AG04450 (cell line): ENCODE results near the gene PES1. TPM values are rescaled to one million over a fixed set of nuclear protein-coding genes. Genes with fewer than 3 reads are reported as not detected.
"Not testable (repeated sequence)": the region's sequence is repeated elsewhere in the genome, so short reads cannot be mapped to it uniquely, and the experiment has no call there.

Experiments used
- CTCF ChIA-PET: fragments of 300-600, 350-600 bp; formaldehyde crosslinking; extraction: SDS; loops from one replicate; lab custom pipeline; 2022; ENCODE audit warnings: antibody characterized with exemption, inconsistent platforms; lab: Charles Lee
- POLR2A ChIA-PET: fragments of 350-600 bp; formaldehyde crosslinking; extraction: SDS; loops from one replicate; lab custom pipeline; 2021; ENCODE audit warnings: antibody characterized with exemption, inconsistent platforms; lab: Yijun Ruan, JAX
- DNase-seq: peaks from one replicate; pipeline ENCODE4 v3.0.0-alpha.2; 2011; ENCODE audit warnings: low read depth, low spot score
- H3K27ac ChIP-seq: one replicate; pipeline ENCODE4 v1.5.1; 2012; ENCODE audit warnings: low read depth, low read length, control low read depth
- H3K27me3 ChIP-seq: one replicate; pipeline ENCODE4 v1.6.0; 2012; ENCODE audit warnings: low read length; ENCODE audit not compliant: control insufficient read depth, insufficient read depth
- H3K4me3 ChIP-seq: 2 replicates; pipeline ENCODE4 v1.5.1; 2011; ENCODE audit warnings: mild to moderate bottlenecking, low read depth, low read length, control low read depth
- H3K9me3 ChIP-seq: 2 replicates; pipeline ENCODE4 v1.5.1; 2012; ENCODE audit warnings: low read length; ENCODE audit not compliant: control insufficient read depth, insufficient read depth
- CTCF ChIP-seq: IDR thresholded peaks from 2 replicates; pipeline ENCODE4 v1.5.1; 2011; ENCODE audit warnings: low read depth, low read length, control low read depth, inconsistent platforms
- polyA plus RNA-seq: library from polyadenylated mRNA; depleted of rRNA; stranded (reverse); fragments of >200 nt; gene quantifications from 2 replicates; pipeline ENCODE4 v1.2.3, GENCODE V29; 2011

The PES1 gene
- polyA plus RNA-seq, 1 experiment, result 70.2 TPM

- ChIA-PET CTCF (no interaction called here), POLR2A (no interaction called here)
- Histone ChIP-seq H3K27me3 (peaks cover 16% of the 10 kb centered on the region), H3K27ac (no peak overlapping the region), H3K9me3 (no peaks in the 10 kb centered on the region), H3K4me3 (no peak overlapping the region)
- TF ChIP-seq CTCF, result no peak
- DNase-seq, result no peak
These were observed 19.5 kb downstream of the PES1 start for GRCh38 chr22:30572210-30572609.

- TF ChIP-seq CTCF, result no peak
- POLR2A ChIA-PET, result no interaction called here
- Histone ChIP-seq H3K27ac (no peak overlapping the region), H3K9me3 (no peaks in the 10 kb centered on the region), H3K4me3 (no peak overlapping the region), H3K27me3 (peaks cover 24% of the 10 kb centered on the region)
- CTCF ChIA-PET, result no interaction called here
- no peak for DNase-seq
These were observed 22.0 kb downstream of the PES1 start for GRCh38 chr22:30569674-30570202.

- Histone ChIP-seq H3K27ac (no peak overlapping the region), H3K4me3 (no peak overlapping the region), H3K9me3 (no peaks in the 10 kb centered on the region), H3K27me3 (peaks cover 24% of the 10 kb centered on the region)
- CTCF ChIA-PET, result no interaction called here
- no peak for DNase-seq
- POLR2A ChIA-PET, result interaction anchor here (0.7 kb wide), 1 partner anchor 139 kb away, joined by 7 read pairs; no protein-coding TSS in a partner anchor
- TF ChIP-seq CTCF, result no peak
These were observed 23.4 kb downstream of the PES1 start for GRCh38 chr22:30568137-30568805.

- H3K4me3 ChIP-seq, DNase-seq, H3K9me3 ChIP-seq, CTCF ChIA-PET, H3K27ac ChIP-seq, POLR2A ChIA-PET: not testable (repeated sequence)
- peaks cover 20% of the 10 kb centered on the region for H3K27me3 ChIP-seq
These were observed 24.4 kb downstream of the PES1 start for GRCh38 chr22:30567277-30567676.

- TF ChIP-seq CTCF, result no peak
- Histone ChIP-seq H3K27ac (no peak overlapping the region), H3K27me3 (peaks cover 23% of the 10 kb centered on the region), H3K9me3 (no peaks in the 10 kb centered on the region), H3K4me3 (no peak overlapping the region)
- ChIA-PET CTCF (interaction anchor here (0.5 kb wide), 1 partner anchor 11 kb away, joined by 6 read pairs; no protein-coding TSS in a partner anchor), POLR2A (no interaction called here)
- DNase-seq, result no peak
These were observed 25.6 kb downstream of the PES1 start for GRCh38 chr22:30566125-30566524.
